HCT116 (cell line): ENCODE data around the gene TAC1. TPM values are rescaled to one million over a fixed set of nuclear protein-coding genes. Genes with fewer than 3 reads are reported as not detected.

Experiments
- ATAC-seq: fragments of 200-7000 bp; cut with Tn5 transposase; 2 replicates; pipeline ENCODE4 v1.9.1; 2020; ENCODE audit warnings: mild to moderate bottlenecking, moderate library complexity
- BruUV-seq: library from RNA; stranded (reverse); fragments of 400-500 nt; replicated peaks from 2 replicates; lab custom pipeline; 2021; lab: Mats Ljungman, UMichigan
- CTCF ChIA-PET: fragments of 300-600 bp; sonication (Branson Sonifier 250); formaldehyde crosslinking; loops from one replicate; lab custom pipeline; 2021; ENCODE audit warnings: antibody characterized with exemption; lab: Charles Lee
- POLR2A ChIA-PET: fragments of 300-600, 350-600 bp; sonication (Branson Sonifier 250); formaldehyde crosslinking; loops from one replicate; lab custom pipeline; 2021; ENCODE audit warnings: antibody characterized with exemption; lab: Charles Lee
- RAD21 ChIA-PET, 2 experiments: fragments of 300-600 bp; sonication (Branson Sonifier 250); formaldehyde crosslinking; loops; one replicate each; lab custom pipeline; 2023; ENCODE audit warnings: low total read pairs in 2 of 2; ENCODE audit not compliant: uncharacterized antibody in 2 of 2, unreplicated experiment in 2 of 2, low non-redundant PET in 1 of 2; lab: Charles Lee
- DNase-seq: peaks from one replicate; pipeline ENCODE4 v3.0.0-alpha.2; 2010; ENCODE audit warnings: low read depth, low spot score
- H2AFZ ChIP-seq: fragments of 200-600 bp; shearing (Covaris generic), sonication (generic); 2 replicates; pipeline ENCODE4 v1.6.1; 2017; ENCODE audit warnings: low read depth, mixed run types, mixed read lengths, antibody characterized with exemption, low read length; ENCODE audit not compliant: poor library complexity, severe bottlenecking
- H3K27ac ChIP-seq: 2 replicates; pipeline ENCODE4 v1.5.1; 2012; ENCODE audit warnings: low read depth, low read length
- H3K27me3 ChIP-seq: fragments of 200-600 bp; sonication (generic); 2 replicates; pipeline ENCODE4 v1.6.1; 2016; ENCODE audit warnings: mixed run types, low read length, mixed read lengths; ENCODE audit not compliant: insufficient read depth
- H3K36me3 ChIP-seq, 2 experiments: fragments of 200-500 bp in 1 of 2; fragments of 200-600 bp in 1 of 2; sonication (Bioruptor generic) in 1 of 2; sonication (generic) in 1 of 2; 2 replicates each; pipeline versions ENCODE4 v1.5.1 to v1.6.1; 2014 to 2016; ENCODE audit warnings: low read length in 2 of 2, inconsistent platforms in 1 of 2, mixed read lengths in 1 of 2, mixed run types in 1 of 2; ENCODE audit not compliant: insufficient read depth in 2 of 2, control insufficient read depth in 1 of 2
- H3K4me1 ChIP-seq, 2 experiments: fragments of 200-600 bp in 1 of 2; sonication (generic) in 1 of 2; 2 replicates each; pipeline versions ENCODE4 v1.5.1 to v1.6.1; 2012 to 2017; ENCODE audit warnings: low read length in 2 of 2, inconsistent platforms in 1 of 2, mild to moderate bottlenecking in 1 of 2, mixed read lengths in 1 of 2, mixed run types in 1 of 2, moderate library complexity in 1 of 2; ENCODE audit not compliant: insufficient read depth in 2 of 2, control insufficient read depth in 1 of 2
- H3K4me2 ChIP-seq: fragments of 200-600 bp; sonication (generic); 2 replicates; pipeline ENCODE4 v1.6.1; 2017; ENCODE audit warnings: mixed run types, low read length, mixed read lengths
- H3K4me3 ChIP-seq, 2 experiments: fragments of 200-600 bp in 1 of 2; sonication (generic) in 1 of 2; replicated peaks in 1 of 2; 2 replicates each; pipeline ENCODE4 v1.5.1; 2011 to 2016; ENCODE audit warnings: low read length in 2 of 2, control low read depth in 1 of 2, low read depth in 1 of 2, mild to moderate bottlenecking in 1 of 2, mixed read lengths in 1 of 2, mixed run types in 1 of 2
- H3K79me2 ChIP-seq: fragments of 200-600 bp; sonication (generic); 2 replicates; pipeline ENCODE4 v1.6.1; 2017; ENCODE audit warnings: mild to moderate bottlenecking, mixed run types, low read length, moderate library complexity, mixed read lengths; ENCODE audit not compliant: insufficient read depth
- H3K9ac ChIP-seq: fragments of 200-600 bp; sonication (generic); 2 replicates; pipeline ENCODE4 v1.6.1; 2016; ENCODE audit warnings: low read length, mixed read lengths
- H3K9me2 ChIP-seq: fragments of 200-600 bp; sonication (generic), shearing (Covaris generic); 2 replicates; pipeline ENCODE4 v1.6.1; 2017; ENCODE audit warnings: mixed run types, mild to moderate bottlenecking, moderate library complexity; ENCODE audit not compliant: insufficient read depth
- H3K9me3 ChIP-seq, 2 experiments: fragments of 200-500 bp in 1 of 2; fragments of 200-600 bp in 1 of 2; sonication (Bioruptor generic) in 1 of 2; sonication (generic) in 1 of 2; 2 replicates each; pipeline ENCODE4 v1.6.1; 2014 to 2017; ENCODE audit warnings: low read length in 2 of 2, mixed read lengths in 2 of 2, inconsistent platforms in 1 of 2, low read depth in 1 of 2, mild to moderate bottlenecking in 1 of 2, mixed run types in 1 of 2, moderate library complexity in 1 of 2; ENCODE audit not compliant: control insufficient read depth in 1 of 2, insufficient read depth in 1 of 2
- H4K20me1 ChIP-seq: fragments of 200-600 bp; sonication (generic), shearing (Covaris generic); 2 replicates; pipeline ENCODE4 v1.6.1; 2017; ENCODE audit warnings: mixed run types, mild to moderate bottlenecking, moderate library complexity; ENCODE audit not compliant: insufficient read depth
- CBX3 ChIP-seq: IDR thresholded peaks from 2 replicates; pipeline ENCODE4 v1.6.1; 2012; ENCODE audit warnings: low read depth
- EZH2phosphoT487 ChIP-seq: fragments of 200-600 bp; IDR thresholded peaks from 2 replicates; pipeline ENCODE4 v1.6.1; 2018; ENCODE audit warnings: antibody characterized with exemption, borderline replicate concordance
- POLR2AphosphoS5 ChIP-seq: IDR thresholded peaks from 2 replicates; pipeline ENCODE4 v1.6.1; 2011; ENCODE audit warnings: mild to moderate bottlenecking, low read depth, low read length, moderate library complexity
- ZBTB33 ChIP-seq: IDR thresholded peaks from 2 replicates; pipeline ENCODE4 v1.6.1; 2011; ENCODE audit warnings: mild to moderate bottlenecking, low read length, moderate library complexity; ENCODE audit not compliant: insufficient replicate concordance; ENCODE audit errors: extremely low read depth
- ZFX ChIP-seq: fragments of 450-650 bp; IDR thresholded peaks from 2 replicates; pipeline ENCODE4 v1.6.1; 2017
- ZNF274 ChIP-seq: fragments of 200-500 bp; sonication (Bioruptor generic); IDR thresholded peaks from 2 replicates; pipeline ENCODE4 v1.6.1; 2014; ENCODE audit warnings: mild to moderate bottlenecking, low read depth, low read length, inconsistent platforms
- intact Hi-C: fragments of 100-400 bp; cut with micrococcal nuclease; formaldehyde crosslinking; loops from 2 replicates; pipeline ENCODE4 v1.10.0; 2022
- total RNA-seq: library from RNA; stranded (reverse); gene quantifications from one replicate; pipeline ENCODE4 v1.2.1, GENCODE V29; 2021; ENCODE audit not compliant: unreplicated experiment
- TF ChIP-seq, protein P1 (sequence below): IDR thresholded peaks from 2 replicates; pipeline ENCODE4 v1.6.1; 2012

Gene TAC1
- total RNA-seq, 1 experiment from 2014 or later: not detected

GRCh38 chr7:97731736-97732564 lies at the start of gene TAC1 (continued):
- TF ChIP-seq CBX3 (no peak), ZNF274 (no peak)
- TF ChIP-seq, all 23 proteins: peak for 0

- ATAC-seq: no peak
- no peak overlapping the region for H3K27ac ChIP-seq
- DNase-seq: no peak
- intact Hi-C loops: no loop called here
- POLR2A ChIA-PET: no interaction called here
- no peak overlapping the region for H3K4me2 ChIP-seq
- TF ChIP-seq POLR2AphosphoS5: no peak
- TF ChIP-seq ZFX: no peak
- TF ChIP-seq CBX3: no peak
- TF ChIP-seq, protein P1, sequence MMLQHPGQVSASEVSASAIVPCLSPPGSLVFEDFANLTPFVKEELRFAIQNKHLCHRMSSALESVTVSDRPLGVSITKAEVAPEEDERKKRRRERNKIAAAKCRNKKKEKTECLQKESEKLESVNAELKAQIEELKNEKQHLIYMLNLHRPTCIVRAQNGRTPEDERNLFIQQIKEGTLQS: no peak
- no peak for TF ChIP-seq EZH2phosphoT487
- TF ChIP-seq ZBTB33: no peak
- no peak overlapping the region for H3K9ac ChIP-seq
- H3K79me2 ChIP-seq: no peaks in the 10 kb centered on the region
- no peak overlapping the region for H2AFZ ChIP-seq
- H3K27me3 ChIP-seq: peaks cover 28% of the 10 kb centered on the region
- no peaks in the 10 kb centered on the region for H3K36me3 ChIP-seq
- H4K20me1 ChIP-seq: no peaks in the 10 kb centered on the region
- RAD21 ChIA-PET: no interaction called here
- no TSS peak for BruUV-seq
- no peaks in the 10 kb centered on the region for H3K4me1 ChIP-seq
- CTCF ChIA-PET: no interaction called here
- H3K9me3 ChIP-seq: no peaks in the 10 kb centered on the region
- no peak overlapping the region for H3K4me3 ChIP-seq
- no peaks in the 10 kb centered on the region for H3K9me2 ChIP-seq
These were observed 45.9 kb upstream of the TAC1 start for GRCh38 chr7:97685952-97686351.
